Head of caudate nucleus (tissue), 42 donors: ENCODE measurements around the gene TLE4.
"Not testable (repeated sequence)": the region's sequence is repeated elsewhere in the genome, so short reads cannot be mapped to it uniquely, and the experiment has no call there.

Source experiments
- DNase-seq, 42 donors: peaks; one replicate each; pipeline versions ENCODE4 v3.0.0 to v3.0.0-alpha.2; 2020 to 2021; ENCODE audit warnings: mixed read lengths in 7 of 42
- intact Hi-C: fragments of 100-400 bp; cut with DNase I; formaldehyde crosslinking; loops from one replicate; pipeline ENCODE4 v1.15.0; 2022

The TLE4 gene

DNA sequence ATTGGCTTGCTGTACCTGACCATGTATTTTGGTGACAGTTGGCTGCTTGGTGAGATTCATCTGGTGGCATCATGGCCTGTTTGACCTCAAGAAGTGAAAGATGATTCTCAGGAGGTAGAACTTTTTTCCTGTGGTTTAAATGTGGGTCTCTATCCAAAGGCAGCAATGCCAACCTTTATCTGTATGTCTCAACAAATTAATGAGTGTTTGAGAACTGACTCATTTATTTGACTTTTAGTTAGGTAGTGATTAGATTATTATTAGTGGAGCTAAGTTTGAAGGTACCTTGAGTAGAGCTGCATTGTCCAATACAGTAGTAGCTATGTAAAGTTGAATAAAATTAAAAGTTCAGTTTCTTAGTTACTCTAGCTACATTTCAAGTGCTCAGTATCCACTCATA, 48.2 kb downstream of the TLE4 start:
- intact Hi-C loops = no loop called here
- no peak for DNase-seq

DNA sequence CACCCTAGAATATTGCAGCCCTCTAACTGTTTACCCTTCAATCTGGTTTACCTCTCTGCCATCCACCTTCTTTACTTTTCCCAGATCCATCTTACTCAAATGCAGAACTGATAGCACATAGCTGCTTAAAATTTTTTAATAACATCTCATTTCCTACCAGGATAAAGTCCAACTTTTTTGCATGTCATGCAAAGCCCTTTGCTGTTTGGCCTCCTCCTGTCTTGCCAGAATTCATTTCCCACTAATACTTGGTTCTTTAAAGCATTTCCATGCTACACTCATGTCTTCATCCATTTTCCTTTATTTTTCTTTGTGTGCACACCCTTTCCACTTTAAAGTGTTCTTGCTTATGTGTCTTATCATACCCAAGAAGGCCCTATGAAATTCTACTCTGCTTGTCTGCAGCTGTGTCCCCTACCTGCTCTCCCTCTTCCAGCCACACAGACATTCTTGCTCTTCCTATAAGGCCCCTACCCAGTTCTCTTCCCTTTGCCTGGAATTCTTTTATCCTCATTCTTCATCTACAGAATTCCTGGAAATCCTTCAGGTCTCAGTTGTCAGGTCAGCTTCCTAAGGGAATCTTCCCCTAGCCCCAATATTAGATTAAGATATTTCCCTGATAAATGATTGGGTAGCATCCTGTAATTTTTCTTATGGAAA, 50.3 kb downstream of the TLE4 start:
- intact Hi-C loops = no loop called here
- DNase-seq = no peak

DNA sequence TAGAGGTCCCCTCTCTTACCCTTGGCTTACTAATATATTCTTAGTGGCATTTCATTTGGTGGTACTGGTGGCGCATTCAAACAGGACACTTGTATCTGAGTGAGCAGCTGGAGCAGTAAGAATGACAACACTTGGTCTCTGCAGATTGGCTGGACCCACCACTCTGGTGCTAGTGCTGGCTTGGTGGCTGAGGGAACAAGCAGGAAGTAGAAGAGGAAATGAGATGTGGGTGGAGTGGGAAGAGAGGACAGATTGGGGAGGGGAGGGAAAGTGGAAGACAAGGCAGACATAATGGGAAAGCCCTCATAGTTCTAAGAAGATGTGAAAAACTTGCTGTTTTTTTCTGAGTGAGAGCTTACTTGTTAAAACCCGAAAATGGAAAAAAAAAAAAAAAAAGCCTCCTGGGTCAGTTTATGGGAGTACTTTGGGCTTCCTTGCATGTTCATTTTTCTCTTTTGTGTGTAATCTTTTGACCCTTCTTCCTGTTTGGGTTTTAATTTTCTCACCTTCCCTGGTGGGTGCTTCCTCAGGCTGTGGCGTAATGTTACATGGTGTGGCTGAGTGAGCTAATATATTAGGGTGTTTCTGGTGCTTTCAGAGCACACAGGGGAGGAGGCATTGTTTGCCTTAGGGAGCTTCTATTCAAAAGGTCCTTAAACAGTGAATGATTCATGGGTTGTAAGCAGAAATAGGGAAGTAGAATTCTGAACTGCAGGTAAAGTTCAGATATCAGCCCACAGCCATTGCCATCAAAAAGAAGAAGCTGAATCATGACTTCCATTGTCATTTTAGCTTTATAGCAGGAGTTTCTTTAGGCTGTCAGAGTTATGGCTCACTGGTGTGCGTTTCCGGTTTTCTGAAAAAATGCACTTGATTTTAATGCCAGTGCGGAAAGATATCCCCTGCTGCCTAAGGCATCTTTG, 52.3 kb downstream of the TLE4 start:
- DNase-seq = peak in 30 of 42 donors; percentile 13 to 70 (median 36)

DNA sequence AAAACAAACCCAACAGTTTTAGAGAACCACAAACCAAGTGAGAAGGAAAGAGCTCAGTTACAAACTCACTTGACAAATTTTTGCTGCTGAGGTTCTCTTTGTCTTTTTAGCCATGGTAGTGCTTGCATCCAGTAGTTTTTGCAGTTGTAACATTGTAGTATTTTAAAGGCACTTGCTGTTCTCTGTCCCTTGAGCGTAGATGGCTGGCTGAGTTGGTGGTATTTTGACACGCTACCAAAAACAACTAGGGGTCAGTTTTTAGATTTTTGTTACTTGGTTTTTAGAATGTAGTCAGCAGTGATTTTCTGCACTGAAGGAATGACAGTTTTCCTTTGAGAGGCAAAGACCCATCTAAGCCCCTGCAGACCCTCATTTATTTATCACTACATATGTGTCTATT, 58.0 kb downstream of the TLE4 start:
- intact Hi-C loops = no loop called here
- no peak for DNase-seq

More for the DNA sequence above, 52.3 kb downstream of the TLE4 start:
- intact Hi-C loops = no loop called here

DNA sequence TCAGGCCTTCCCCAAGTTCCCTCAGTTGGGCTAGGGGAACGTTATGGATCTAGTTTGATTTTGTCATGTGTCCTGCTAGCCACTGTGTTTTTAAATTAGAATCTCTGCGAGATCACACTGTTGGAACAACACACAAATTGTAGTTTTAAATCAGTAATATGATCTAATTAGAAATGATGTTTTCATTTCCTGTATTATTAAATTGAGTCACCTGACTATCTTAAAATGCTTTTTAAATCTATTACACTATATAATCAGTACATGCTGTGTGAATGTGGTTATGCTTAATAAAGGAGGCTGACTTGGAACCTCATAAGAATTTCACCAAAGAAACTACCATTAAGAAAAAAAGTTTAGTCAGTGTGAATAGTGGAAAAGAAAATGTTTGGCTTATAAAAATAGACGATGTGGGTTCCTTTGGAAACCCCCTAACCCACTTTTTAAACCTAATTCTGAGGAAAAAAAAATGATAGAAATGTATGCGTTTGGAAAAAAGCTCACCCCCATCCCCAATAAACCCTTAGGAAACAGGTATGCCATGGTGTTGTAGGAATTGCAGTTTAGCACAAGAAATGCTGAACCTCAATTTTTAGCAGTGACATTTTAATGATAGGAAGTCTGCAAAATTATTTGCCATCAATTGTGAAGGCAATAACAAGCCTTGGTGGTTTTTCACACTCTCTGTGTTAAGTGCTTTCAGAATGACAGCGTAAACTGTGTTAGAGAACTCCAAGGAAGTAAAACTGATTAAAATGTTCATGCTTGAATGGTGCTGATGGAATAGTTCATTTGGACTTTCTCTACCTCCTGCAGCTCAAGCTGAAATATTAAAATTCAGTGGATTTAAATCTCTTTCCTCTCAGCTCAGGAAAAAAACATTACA, 59.0 kb downstream of the TLE4 start:
- intact Hi-C loops = no loop called here
- no peak for DNase-seq

DNA sequence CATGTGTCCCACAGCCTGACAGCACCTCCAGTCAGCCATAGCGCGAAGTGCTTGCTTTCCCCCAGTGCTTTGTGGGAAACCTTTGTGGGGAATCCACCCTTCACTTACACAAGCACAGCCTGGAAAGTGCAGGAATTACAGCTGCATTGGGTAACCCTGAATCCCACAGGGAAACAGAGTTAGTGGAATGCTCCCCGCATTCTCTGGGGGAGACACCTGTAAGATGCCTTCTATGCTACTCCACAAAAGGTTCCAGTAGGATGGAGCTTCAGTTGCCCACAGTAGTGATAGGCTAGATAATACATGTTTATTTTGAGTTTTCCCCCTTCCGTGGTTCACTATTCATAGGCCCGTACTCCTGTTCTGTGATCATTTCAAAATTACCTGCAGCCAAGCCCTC, 60.3 kb downstream of the TLE4 start:
- intact Hi-C loops = no loop called here
- no peak for DNase-seq

DNA sequence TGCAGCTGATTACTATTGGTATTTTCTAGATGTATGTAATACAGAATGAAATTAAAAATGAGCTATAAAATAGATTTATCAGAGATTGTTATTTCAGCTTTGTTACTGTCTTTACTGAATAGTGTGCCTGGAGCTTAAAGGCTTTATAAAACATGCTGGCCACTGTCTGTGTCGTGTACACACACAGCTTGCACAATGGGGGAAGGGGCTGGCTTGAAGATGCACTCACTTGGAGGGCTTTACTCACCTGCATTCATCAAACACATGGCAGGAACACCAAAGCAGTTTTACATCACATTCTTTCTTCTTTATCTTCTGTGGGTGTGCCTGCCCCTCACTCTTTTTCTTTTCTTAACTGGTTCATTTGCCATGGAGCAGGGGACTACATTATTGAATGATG, 60.9 kb downstream of the TLE4 start:
- DNase-seq = no peak
- intact Hi-C loops = no loop called here

DNA sequence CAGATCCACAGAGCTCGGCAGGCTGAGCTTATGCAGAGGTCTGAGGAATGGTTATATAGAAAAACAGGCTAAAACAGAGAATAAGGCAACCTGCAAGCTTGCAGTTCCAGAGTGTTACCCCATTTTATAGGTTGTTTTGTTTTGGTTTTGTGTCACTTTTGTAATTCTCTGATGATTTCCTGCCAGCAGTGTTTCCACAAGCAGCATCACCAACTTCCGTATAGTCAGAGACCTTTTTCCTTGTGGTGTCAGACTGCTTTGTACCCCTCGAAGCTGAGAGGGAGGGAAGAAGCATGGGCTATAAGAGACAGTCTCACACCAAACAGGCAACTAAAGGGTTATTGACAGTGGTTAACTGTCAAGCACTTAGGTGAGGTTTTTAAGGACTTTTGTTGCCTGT, 61.8 kb downstream of the TLE4 start:
- no peak for DNase-seq
- intact Hi-C loops = no loop called here

DNA sequence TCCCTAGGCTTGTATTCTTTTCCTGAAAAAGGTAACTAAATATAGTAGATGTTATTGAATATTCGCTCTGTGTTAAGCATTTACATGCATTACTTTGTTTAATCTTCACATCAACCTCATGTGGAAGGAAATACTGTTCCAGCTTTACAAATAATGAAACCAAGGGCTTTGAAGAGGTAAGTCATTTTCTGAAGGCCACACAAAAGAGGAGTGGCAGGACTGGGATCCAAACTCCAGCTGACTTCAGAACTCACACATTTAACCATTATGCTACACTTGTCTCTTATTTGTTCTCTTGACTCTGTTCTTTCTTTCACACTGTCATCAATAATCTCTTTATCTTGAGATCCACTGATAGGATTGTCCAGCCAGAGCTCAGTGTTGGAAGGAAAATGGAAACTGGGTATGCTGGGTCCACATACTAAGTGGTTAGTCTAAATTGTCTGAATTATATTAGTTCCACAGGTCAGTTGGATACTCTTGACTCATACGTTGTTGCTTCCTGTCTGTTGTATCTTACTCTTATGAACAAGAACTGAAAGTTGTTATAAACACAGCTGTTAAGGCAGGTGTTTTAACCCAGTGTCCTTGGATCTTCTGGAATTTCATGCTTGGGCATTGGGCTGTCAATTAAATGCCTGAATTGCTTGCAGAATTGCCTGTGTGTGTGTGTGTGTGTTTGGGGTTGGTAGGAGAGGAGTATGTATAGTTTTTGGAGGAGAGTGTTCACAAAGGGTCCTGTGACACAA, 65.6 kb downstream of the TLE4 start:
- intact Hi-C loops = no loop called here
- DNase-seq = no peak

DNA sequence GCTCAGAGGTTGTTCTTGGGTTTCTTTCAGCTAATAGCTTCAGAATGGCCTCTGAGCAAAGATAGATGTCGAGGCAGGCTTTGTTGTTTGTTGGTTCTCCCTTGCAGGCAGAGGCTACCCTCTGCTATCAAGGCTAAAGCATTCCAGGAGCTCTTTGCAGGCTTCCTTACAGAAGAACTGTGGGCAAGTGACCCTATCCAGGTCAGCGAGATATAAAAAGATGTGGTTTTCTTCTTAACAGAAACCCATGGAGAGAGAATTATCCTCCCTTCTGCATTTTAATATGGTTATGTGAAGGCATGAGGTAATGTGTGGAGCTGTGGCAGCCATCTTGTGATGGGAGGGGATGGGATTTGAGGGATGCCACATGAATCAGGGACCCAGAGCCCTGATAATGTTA, 67.0 kb downstream of the TLE4 start:
- intact Hi-C loops = no loop called here
- DNase-seq = no peak

DNA sequence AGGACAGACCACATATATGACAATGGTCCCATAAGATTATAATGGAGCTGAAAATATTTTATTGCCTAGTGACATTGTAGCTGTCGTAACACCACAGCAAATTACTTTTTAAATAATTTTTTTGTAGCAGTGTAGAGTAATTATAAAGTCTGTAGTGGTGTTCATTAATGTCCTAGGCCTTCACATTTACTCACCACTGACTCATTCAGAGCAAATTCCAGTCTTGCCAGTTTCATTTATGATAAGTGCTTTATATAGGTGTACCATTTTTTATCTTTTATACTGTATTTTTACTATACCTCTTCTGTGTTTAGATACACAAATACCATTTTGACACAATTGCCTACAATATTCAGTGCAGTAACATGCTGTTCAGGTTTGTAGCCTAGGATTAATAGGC, 67.6 kb downstream of the TLE4 start:
- intact Hi-C loops = no loop called here
- no peak for DNase-seq

DNA sequence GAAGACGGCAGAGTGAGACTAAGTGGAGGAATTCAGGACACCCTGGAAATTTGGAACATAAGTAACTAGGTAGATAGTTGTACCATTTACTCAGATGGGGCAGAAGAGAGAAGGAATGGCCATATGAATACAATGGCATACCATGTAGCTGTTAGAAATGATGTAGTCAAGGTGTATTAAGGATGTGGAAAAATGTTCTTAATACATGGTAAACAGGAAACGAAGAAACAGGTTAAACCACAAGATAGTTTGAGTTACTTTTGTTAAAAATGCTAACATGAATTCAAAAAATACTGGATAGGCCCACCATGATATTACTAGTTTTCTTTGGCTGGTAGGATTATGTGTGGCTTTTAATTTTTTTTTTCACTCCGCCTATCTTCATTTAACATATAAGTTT, 68.3 kb downstream of the TLE4 start:
- DNase-seq, intact Hi-C loops: not testable (repeated sequence)

DNA sequence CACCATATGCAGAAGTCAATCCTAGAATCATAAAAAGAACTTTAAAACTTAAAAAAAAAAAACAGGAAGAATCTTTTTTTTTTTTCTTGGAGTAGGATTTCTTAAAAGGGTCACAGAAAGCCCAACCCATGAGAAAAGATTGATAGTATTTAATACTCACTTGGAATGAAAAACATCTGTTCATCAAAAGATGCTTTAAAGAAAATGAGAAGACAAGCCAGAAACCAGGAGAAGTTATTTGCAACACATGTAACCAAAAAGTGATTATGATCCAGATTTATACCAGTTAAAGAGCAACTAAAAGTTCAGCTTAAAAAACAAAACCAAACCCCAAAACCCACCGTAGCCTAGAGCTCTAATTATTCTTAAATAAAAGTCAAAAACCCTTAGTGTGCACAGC, 69.3 kb downstream of the TLE4 start:
- intact Hi-C loops = no loop called here
- no peak for DNase-seq

DNA sequence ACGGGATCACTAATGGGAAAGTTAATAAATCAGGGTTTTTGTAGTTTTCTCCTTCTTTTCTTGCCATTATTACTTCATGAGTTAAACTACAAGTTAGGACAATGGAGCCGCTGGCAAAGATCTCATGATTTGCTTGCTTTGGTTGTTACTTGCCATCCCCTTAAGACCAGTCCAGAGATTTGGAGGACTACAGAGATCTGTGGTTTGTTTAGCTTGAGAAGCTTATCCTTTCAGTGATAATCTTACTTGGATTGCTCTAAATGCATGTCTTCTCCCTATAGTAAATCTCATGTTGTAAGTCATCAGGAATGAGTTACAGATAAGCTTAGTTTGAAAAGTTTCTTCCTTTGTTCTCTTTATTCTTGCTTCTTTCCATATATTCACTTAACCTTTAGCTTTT, 70.9 kb downstream of the TLE4 start:
- intact Hi-C loops = no loop called here
- DNase-seq = no peak

DNA sequence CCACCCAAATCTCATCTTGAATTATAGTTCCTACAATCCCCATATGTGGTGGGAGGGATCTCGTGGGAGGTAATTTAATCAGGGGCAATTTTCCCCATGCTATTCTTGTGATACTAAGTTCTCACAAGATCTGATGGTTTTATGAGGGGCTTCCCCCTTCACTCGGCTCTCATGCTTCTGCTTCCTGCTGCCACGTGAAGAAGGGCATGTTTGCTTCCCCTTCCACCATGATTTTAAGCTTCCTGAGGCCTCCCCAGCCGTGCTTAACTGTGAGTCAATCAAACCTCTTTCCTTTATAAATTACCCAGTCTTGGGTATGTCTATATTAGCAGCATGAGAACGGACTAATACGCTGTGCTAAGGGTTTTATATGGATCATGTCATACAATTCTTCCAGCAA, 72.3 kb downstream of the TLE4 start:
- intact Hi-C loops = no loop called here
- DNase-seq = no peak

DNA sequence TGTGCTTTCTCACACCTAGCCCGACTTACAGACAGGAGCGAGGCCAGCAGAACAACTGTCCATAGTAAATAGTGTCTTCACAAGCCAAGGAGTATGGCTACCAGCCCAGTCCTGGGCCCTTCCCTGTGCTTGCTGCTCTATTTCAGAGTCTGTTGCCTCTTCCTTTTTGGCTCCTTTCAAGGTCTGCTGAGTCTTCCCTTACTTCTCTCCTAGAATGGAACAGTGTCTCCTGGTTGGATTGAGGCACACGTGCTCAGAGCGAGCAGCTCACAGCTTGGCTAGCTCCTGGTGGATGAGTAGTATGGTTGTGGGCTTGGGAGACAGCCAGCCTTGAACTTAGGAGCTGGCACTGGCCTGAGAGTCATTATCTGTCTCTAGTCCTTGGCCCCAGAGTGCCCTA, 72.8 kb downstream of the TLE4 start:
- intact Hi-C loops = no loop called here
- no peak for DNase-seq

DNA sequence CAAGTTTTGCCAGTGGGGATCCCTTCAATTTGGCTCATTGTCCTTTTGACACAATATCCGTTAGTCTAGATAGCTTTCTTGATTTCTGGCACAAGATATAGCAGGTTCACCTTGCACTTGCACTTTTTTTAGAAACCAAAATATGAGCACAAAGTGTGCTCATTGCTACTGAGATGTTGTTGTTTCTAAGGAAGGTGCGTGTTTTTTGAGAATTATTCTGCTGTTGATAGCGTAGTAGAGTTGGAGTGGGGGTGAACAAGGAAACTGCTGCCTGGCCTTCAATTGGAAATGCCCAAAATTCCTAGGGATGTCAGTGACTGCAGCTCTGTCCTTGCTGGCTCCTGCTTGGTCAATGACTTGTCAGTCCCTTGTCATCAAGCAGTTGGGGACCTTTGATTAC, 73.3 kb downstream of the TLE4 start:
- intact Hi-C loops = no loop called here
- DNase-seq = no peak

DNA sequence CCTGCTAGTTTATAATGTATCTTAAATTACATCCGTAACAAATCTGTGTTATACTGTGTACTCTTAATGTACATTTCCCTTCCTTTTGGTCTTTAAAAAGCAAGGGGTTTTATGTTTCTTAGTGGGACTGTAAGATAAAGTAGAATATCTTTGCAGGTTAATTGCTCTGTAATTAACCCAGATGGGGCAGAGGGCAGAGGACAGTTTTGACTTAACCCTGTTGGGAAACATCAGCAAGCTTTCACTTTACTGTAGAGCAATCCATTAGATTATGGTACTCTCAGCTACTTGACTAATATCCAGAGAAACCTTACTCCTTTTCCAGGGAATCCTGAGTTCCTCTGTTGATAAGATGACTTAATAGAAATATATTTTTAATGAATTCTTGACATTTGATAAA, 74.3 kb downstream of the TLE4 start:
- no peak for DNase-seq
- intact Hi-C loops = no loop called here

DNA sequence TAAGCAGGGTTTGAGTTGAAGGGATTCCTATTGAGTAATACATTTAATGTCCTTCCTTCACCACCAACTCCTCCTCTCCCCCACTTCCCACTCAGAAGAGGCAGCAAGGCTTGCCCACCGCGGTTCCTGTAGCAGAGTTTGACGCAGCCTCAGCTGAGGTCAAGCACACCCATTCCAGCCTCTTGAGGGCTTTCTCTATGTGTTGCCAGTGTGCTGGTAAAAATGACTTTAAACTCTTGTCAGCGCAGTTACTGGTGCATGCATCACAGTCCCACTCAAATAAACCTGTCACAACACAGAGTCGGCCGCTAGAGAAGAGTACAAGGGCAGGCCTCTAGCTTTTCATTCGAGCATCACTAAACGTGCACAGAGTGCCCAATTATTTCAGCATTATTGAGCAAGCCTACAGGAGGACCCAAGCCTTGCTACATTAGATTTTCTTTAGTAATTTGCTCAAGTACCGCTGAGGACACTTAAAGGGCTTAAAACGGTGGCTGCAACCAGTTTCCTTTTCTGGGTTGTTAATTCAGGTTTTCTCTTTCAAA, 79.6 kb downstream of the TLE4 start:
- intact Hi-C loops = no loop called here
- peak in 4 of 42 donors; percentile 7 to 48 (median 32) for DNase-seq
